ENCODE results near the gene SAMD11. TPM values are rescaled to one million over a fixed set of nuclear protein-coding genes. Genes with fewer than 3 reads are reported as not detected.

The SAMD11 gene
- total and polyA plus RNA-seq, 10 of the 15 experiments (the other 5 are each of a cell fraction or from before 2014, with no cell fraction given): 0.04 to 0.31 (median 0.19) TPM; not detected in 6

GRCh38 chr1:958823-959730 lies 35.4 kb downstream of the SAMD11 start, which contains the start of gene NOC2L (continued):
- TF ChIP-seq NR2C1 (IDR thresholded peaks at IDR 0.05): peak; percentile 43; the same call in 1 of the 2 replicates
- TF ChIP-seq POLR2A (IDR thresholded peaks at IDR 0.05; ENCODE audit: low read depth, low read length): peak; percentile 83
- no peak for TF ChIP-seq BACH1 (IDR thresholded peaks at IDR 0.05; ENCODE audit: borderline replicate concordance)
- peak; percentile 43; the same call in 1 of the 2 replicates for TF ChIP-seq BMI1 (IDR thresholded peaks at IDR 0.05; ENCODE audit: borderline replicate concordance)
- TF ChIP-seq TCF3 (IDR thresholded peaks at IDR 0.05; ENCODE audit: borderline replicate concordance, insufficient read depth, low read depth, low read length): 0 out of 2 replicates have a peak, but pooled peaks have one; percentile 29
- no peak for TF ChIP-seq ASH2L (IDR thresholded peaks at IDR 0.05; ENCODE audit: borderline replicate concordance, low read depth)
- TF ChIP-seq ZZZ3 (IDR thresholded peaks at IDR 0.05; ENCODE audit: control insufficient read depth, insufficient read length, low read depth): no peak
- no peak for TF ChIP-seq SKIL (IDR thresholded peaks at IDR 0.05; ENCODE audit: low read depth, poor library complexity, severe bottlenecking)
- no peak for TF ChIP-seq RAD21 (IDR thresholded peaks at IDR 0.05; ENCODE audit: insufficient read depth, low read depth, low read length)
- TF ChIP-seq CUX1 (IDR thresholded peaks at IDR 0.05; ENCODE audit: insufficient replicate concordance, low read depth, low read length): no peak
- TF ChIP-seq CHD1 (IDR thresholded peaks at IDR 0.05; ENCODE audit: low read depth, low read length): no peak
- TF ChIP-seq ATF2 (IDR thresholded peaks at IDR 0.05; ENCODE audit: low read length): no peak
- TF ChIP-seq SREBF1 (IDR thresholded peaks at IDR 0.05; ENCODE audit: low read length): no peak
- TF ChIP-seq E4F1 (IDR thresholded peaks at IDR 0.05; ENCODE audit: borderline replicate concordance, partially characterized antibody): peak; percentile 56
- peak; percentile 83; the same call in 1 of the 2 replicates for TF ChIP-seq TAF1 (IDR thresholded peaks at IDR 0.05; ENCODE audit: borderline replicate concordance, low read depth, low read length)
- peak; percentile 68 for TF ChIP-seq NR2F1 (conservative IDR thresholded peaks at IDR 0.05)
- TF ChIP-seq TARDBP (IDR thresholded peaks at IDR 0.05; ENCODE audit: borderline replicate concordance): no peak
- no peak for TF ChIP-seq ATF7 (IDR thresholded peaks at IDR 0.05; ENCODE audit: low read depth)
